Skin of body (tissue), 2 donors: ENCODE results near the gene P4HA1. TPM values are rescaled to one million over a fixed set of nuclear protein-coding genes. Genes with fewer than 3 reads are reported as not detected.
"Not testable (repeated sequence)": the region's sequence is repeated elsewhere in the genome, so short reads cannot be mapped to it uniquely, and the experiment has no call there.

Experiments used
- DNase-seq: peaks from one replicate; lab custom pipeline; 2025; lab: John Stamatoyannopoulos, UW
- total RNA-seq: library from RNA; depleted of rRNA; stranded (reverse); fragments of >200 nt; gene quantifications from one replicate; pipeline ENCODE4 v1.2.3, GENCODE V29; 2014

The P4HA1 gene
- total RNA-seq = 65.1 TPM

- DNase-seq = peak; percentile 100
Measured at GRCh38 chr10:73096449-73097304, at the start of gene P4HA1. Gene P4HA1 (minus strand): TSS chr10:73096866. CDS start chr10:73074883, 21,983 bp downstream.

DNA sequence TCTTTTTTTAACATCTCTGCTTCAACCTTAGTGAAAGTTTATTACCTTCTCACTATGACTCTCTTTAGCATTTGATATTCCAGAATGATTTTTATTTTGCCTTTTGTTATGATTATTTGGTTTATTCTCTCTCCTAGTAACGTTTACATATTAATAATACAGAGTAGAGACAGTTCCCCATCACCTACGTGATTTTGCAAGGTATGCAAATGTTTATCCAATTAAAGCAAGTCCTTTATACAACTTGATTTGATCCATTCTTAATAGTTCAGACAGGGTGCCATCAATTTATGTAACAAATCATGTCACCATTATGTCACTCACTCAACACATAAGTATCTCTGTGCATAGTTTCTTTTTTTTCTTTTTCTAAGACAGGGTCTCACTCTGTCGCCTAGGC is 44.9 kb upstream of the P4HA1 start:
- no peak for DNase-seq

DNA sequence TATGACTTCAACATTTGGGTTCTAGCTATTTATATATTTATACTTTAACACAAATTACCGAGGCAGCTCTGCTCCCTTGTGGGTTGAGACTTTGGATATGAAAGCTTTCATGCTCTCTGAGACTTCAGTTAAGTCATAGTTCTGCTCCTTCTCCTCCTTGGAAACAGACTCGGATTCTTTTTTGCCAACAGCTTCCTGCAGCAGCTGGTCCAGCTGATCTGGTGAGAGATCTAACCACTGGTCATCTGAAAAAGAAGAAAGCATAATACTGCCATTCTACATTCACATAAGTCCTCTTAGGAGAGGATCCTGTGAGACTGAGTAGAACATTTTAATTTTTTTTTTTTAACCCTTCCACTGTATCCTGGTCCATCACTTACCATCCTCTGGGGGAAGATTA is 42.6 kb upstream of the P4HA1 start:
- DNase-seq = no peak

DNA sequence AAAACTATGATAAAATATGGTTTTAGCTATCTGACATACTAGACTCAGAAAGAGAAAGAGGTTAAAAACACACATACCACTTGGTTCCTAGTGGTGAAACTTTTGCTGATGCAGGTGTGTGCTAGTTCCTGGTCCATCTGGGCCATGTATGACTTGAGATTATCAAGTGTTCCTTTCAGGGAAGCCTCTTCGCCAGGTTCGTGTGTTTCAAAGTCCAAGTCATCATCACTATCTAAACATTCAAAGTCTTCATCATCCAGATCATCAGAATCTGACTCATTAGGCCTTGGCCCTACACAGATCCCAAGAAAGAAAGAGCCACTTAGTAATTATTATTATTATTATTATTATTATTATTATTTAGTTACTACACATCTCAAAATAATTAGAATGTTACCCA is 40.0 kb upstream of the P4HA1 start:
- no peak for DNase-seq

DNA sequence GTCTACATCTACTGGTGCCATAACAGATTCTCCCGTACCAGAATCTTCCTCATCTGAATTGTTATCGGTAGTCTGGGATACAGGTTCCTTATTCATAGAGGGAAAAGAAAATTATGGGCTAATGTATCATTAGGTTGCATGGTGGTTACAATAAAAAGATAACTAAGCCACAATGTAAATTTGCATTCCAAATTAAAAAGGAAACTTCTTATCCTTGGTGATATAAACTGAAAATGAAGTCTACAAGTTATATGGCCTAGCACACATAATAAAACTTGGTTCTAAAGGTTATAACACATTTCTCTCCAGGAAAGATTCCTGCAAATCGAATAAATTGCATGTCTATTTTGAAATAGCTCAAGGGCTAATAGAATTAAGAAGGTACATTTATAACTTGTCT is 38.1 kb upstream of the P4HA1 start:
- DNase-seq = no peak

DNA sequence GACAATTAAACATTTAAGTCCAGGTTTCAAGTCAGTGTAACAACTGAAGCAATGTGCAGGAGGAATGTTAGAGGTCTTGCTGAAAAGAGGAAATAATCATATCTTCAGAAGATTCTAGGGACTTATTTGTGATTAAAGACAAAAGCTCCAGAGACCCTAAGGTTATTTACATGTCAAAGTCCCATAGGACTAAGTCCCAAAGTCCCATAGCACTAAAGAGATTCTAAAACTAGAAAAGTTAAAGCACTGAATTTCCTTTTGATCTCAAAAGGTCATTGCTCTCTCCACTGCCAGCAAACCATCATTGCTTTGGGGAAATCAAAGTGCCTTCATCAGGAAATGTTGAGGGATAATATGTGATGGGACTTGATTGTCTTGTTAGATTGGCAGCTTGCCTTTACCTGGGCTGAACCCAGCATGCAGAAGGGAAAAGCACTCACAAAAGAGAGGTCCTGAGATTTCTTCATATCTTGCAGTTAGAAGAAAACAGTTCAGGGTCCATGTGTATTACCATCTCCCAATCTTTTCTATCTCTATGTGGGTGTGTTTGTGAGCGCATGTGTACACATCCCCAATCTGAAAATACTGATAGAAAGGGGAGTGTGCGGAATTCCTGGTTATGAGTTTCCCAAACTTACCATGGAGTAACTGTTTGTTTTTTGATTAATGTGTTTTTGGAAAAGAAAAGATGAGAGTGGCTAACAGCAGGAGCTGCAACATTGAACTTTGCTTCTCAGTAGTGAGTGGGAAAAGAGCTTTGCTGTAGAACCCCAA is 35.4 kb upstream of the P4HA1 start:
- DNase-seq = no peak

DNA sequence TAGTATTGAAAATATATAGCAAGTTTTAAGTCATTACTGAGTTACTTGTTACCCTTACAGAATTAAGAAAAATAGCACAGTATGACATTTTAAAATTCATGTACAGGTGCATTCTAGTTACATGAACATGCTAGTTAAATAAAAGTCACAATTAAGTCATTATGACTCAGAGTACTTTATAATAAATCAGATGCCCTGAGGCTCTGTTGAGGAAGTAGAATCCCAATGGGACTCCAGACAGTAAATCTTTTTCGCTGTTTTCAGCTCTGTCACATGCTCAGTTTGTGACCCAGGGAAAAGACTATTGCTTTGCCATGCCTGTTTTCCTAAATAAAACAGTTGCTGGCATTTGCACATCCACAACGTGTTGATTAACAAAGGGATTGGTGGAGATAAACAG is 34.6 kb upstream of the P4HA1 start:
- no peak for DNase-seq

DNA sequence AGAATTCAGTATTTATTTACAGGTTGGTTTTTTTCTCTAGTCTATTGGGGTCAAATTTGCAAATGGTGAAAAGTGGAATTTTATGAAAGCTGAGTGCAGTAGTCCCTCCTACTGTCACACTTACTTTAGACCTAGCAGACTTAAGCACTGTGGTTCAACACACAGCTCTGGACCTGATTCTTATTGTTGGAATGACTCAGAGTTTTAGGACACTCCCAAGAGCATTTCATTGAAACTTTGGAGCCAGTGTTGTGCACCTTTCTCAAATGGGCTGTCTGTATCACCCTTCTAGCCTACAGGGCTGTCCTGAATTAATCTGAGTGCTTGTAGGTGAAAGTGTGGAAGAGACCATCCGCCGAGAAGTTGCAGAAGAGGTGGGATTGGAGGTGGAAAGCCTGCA is 29.7 kb upstream of the P4HA1 start:
- DNase-seq = no peak

DNA sequence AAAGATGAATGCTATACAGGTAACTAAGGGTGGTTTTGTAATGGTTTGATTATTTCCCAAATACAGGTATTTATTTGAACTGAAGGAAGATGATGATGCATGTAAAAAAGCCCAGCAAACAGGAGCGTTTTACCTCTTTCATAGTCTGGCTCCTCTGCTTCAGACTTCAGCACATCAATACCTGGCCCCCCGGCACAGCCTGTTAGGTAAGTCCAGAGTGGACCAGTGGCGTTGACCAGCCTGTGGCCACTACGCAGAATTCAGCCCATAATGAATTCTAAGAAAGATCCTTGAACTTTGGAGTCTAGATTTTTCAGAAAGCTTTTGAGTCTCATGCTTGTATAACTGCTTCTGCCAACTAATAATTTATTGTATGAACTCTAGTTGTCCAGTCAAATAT is 23.3 kb upstream of the P4HA1 start:
- no peak for DNase-seq

GRCh38 chr10:73119457-73119856 is 22.8 kb upstream of the P4HA1 start:
- no peak for DNase-seq

DNA sequence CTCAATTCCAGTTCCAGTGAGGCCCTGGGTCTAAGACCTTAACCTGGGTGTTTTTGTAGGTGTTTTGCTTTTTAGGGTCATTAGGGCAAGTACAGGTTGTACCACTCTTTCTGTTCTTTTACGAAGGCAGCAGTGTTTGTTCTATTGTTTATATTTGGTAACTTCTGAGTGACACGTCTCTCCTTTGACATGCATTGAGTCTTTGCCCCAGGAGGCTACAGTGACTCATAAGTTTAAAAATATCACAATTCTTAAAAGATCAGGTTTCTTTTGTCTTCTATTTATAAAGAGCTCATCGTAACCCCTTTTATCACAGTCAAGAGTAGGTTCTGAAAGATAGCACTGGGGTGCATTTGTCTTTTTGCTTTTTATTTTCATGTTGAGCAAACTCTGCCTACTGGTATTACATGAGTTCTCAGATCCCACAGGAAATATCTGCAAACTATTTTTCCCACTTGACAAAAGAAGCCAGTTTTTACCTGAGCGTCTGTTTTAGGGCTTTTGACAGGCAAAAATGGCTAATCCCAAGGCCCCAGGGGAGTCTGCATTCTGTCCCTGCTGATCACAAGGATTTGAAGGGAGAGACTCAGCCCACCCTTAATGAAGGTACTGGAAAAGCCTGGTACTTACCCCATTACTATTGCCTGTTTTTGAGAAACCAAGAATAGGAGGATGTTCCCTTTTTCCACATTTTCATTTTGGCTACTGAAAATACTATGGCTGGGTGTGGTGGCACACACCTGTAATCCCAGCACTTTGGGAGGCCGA is 21.5 kb upstream of the P4HA1 start:
- peak; percentile 4 for DNase-seq

DNA sequence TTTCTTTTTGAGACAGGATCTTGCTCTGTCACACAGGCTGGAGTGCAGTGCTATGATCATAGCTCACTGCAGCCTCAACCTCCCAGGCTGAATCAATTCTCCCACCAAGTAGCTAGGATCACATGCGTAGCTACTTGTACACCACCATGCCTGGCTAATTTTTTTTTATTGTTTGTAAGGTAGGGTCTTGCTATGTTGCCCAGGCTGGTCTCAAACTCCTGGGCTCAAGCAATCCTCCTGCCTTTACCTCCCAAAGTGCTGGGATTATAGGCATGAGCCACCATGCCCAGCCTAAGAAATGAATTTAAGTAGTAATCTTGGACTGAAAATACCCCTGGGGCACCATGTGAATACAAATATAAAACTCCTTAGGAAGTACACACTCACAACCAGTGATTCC is 19.4 kb upstream of the P4HA1 start:
- no peak for DNase-seq

DNA sequence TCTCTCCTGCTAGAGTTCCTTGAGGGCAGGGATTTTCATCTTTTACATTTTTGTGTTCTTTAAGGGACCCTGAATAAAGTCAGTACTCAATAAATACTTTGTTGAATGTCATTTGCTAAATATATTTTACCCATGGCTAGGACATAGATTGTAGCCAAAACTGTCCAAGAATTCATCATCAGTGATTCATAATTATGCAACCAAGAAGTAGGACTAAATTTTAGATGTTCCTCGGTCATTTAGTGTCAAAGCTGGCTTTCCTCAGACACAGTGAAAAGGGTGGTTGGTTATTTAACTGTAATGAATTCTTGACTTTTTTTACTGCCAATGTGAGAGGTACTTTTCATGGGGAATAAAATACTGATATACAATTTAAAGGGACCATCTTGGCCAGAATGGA is 16.9 kb upstream of the P4HA1 start:
- no peak for DNase-seq

GRCh38 chr10:73112032-73112431 is 15.4 kb upstream of the P4HA1 start:
- not testable (repeated sequence) for DNase-seq

- DNase-seq = peak; percentile 86
Measured at GRCh38 chr10:73110345-73110849, 13.7 kb upstream of the P4HA1 start, which contains the start of gene NUDT13. Gene NUDT13 (plus strand): TSS chr10:73110455. CDS start chr10:73114366, 3,911 bp downstream.

GRCh38 chr10:73109248-73109652 is 12.6 kb upstream of the P4HA1 start:
- DNase-seq = not testable (repeated sequence)

GRCh38 chr10:73106301-73106700 is 9.6 kb upstream of the P4HA1 start:
- DNase-seq = no peak

- DNase-seq = peak; percentile 4
Measured at GRCh38 chr10:73099141-73099540, 2.5 kb upstream of the P4HA1 start.

DNA sequence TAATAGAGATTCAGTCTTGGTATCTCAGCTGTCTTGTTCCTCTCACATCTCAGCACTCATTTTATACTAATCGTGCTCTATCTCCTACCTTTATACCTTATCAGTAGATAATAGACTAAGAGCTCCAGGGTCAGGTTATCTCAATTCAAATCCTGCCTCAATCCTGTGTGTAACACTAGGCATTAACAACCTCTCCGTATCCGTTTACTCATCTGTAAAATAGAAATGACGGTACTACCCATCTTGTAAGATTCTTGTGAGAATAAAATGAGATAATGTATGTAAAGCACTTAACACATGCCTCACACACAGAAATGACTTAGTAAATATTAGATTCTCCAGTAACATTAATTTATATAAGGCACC is 622 bp upstream of the P4HA1 start:
- DNase-seq = no peak

DNA sequence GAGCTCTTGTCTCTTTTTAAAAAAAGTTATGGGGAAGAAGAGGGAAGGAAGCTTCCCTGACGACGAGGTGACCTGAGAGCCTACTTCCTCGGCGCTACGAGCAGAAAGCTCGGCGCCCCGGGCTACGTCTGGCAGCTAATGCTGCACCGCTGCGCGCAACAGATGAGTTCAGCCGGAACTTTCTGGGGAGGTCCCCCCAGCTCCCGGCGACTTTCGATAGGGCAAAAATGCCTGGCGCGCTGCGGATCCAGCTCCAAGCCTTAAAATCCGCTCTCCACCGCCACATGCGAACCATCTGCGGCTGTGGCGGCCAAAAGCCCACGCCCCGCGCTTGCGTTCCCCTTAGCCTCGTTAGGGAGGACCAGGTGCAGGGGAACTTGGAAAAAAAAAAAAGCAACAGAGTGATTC is 621 bp downstream of the P4HA1 start:
- DNase-seq = peak; percentile 79

GRCh38 chr10:73095481-73096021 is 1.1 kb downstream of the P4HA1 start:
- DNase-seq = peak; percentile 79
